HG03457 (cell line): ENCODE data around the gene RINT1.
A peak's percentile ranks its signal among the peaks of the same experiment; 100 is the strongest.

Experiments
- ATAC-seq: cut with Tn5 transposase; IDR thresholded peaks from one replicate; pipeline ENCODE4 v1.9.1; 2021; ENCODE audit warnings: moderate number of reproducible peaks; ENCODE audit not compliant: unreplicated experiment

Gene RINT1

GRCh38 chr7:105530546-105530945 lies 1.5 kb upstream of the RINT1 start:
- ATAC-seq: no peak

- no peak for ATAC-seq
Measured at GRCh38 chr7:105532709-105533460, 884 bp downstream of the RINT1 start.

- no peak for ATAC-seq
Measured at GRCh38 chr7:105538339-105538738, 6.3 kb downstream of the RINT1 start.

DNA sequence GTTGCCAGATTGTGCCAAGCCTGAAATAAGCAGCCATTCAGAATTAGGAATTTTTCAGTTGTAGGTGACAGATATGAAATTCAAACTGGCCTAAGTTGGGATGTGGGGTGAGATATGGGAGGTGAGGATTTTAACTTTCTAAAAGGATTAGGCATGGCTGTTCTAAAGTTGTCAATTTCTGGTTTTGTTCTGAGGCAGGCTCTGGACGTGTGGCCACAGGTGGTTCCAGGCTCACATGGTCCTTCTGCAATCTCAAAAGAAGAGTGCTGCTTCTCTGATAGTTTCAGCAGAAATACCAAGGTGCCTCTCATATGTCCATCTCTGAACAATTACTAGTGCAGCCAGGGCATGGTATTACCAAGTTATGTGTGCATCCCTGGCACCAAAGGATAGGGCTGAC lies 27.9 kb downstream of the RINT1 start:
- ATAC-seq: no peak

- no peak for ATAC-seq
Measured at GRCh38 chr7:105565190-105565589, 33.2 kb downstream of the RINT1 start.

DNA sequence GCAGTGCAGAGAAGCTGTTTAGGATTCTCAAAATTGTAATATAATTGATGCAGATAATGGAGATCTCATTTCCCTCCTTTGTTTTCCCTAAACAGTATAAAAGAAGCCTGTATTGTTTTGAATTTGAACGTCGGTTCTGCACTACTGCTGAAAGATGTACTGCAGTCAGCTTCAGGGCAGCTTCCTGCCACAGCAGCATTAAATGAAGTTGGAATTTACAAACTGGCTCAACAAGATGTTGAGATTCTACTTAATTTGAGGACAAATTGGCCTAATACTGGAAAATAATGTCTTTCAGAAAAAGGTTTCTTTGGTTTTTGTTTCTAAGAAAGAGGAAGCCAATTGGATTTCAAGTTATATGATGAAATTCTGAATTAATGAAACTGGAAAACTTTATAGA lies 35.0 kb downstream of the RINT1 start:
- no peak for ATAC-seq

GRCh38 chr7:105567821-105568220 lies 35.8 kb downstream of the RINT1 start:
- no peak for ATAC-seq

GRCh38 chr7:105571891-105572290 lies 39.9 kb downstream of the RINT1 start:
- no peak for ATAC-seq

DNA sequence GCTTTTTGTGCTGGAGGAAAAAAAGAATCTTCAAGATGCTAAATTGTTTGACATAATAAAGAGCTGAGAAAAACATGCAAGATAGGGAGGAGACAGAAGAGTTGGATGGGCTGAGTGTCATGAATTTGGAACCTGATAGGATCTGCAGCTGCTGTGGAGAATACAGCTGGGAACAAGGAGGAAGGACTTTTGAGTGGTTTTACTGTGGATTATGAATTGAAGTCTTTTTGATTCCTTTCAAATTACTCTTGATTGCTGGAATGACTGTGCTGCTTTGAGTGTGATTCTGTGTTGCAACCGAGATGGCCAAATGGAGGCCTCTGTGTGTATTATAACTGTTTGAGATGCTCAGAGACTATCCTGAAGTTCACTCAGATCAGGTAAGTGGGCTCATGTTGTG lies 45.2 kb downstream of the RINT1 start:
- no peak for ATAC-seq

DNA sequence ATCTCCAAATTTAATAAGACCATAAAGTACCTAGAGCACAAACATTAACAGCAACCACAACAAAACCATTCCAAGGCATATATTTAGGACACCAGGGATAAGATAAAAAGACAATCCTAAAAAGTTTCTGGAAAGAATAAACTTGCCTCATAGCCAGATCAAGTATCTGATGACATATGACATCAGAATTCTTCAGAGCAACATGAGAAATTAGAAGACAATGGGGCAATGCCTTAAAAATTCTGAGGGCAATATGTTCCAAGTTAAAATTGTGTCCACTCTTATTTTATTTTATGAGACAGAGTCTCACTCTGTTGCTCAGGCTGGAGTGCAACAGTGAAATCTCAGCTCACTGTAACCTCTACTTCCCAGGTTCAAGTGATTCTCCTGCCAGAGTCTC lies 46.5 kb downstream of the RINT1 start:
- no peak for ATAC-seq

GRCh38 chr7:105580022-105580740 lies 48.2 kb downstream of the RINT1 start:
- ATAC-seq: no peak

DNA sequence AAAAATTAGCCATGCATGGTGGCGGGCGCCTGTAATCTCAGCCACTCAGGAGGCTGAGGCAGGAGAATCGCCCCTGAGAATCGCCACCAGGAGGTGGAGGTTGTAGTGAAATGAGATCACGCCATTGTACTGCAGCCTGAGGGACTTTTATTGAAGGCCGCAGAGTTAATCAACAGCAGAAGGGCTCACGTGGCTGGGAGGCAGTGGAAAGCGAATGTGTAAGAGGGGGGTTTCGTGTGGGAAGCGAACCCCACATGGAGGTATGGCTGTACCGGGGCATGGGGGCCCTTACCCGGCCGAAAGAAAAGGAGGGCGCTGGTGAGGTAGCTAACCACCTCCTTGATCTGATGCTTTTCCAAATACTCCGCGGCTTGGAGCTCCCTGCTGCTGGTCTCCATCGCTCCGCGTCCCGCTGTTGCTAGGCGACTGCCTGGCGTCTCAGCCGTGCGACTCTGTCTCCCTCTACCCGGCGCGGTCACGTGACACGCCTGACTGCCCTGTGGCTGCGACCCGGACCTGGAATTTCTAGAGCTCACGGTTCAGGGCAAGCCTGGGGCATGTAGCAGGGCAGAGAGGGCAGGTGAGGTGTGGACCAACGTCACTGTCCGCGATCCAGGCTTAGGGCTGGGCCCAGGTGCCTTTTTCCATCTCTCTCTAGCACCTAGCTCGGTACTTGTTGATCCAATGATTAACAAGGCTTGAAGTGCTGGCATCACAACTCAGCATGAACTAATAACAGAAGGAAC lies 49.2 kb downstream of the RINT1 start, which contains the start of gene EFCAB10:
Gene EFCAB10, minus strand, starts transcription at position 428 of the 746 bp plus-strand sequence. Its CDS starts 30 bp downstream, at position 398.
- ATAC-seq: peak; percentile 77

DNA sequence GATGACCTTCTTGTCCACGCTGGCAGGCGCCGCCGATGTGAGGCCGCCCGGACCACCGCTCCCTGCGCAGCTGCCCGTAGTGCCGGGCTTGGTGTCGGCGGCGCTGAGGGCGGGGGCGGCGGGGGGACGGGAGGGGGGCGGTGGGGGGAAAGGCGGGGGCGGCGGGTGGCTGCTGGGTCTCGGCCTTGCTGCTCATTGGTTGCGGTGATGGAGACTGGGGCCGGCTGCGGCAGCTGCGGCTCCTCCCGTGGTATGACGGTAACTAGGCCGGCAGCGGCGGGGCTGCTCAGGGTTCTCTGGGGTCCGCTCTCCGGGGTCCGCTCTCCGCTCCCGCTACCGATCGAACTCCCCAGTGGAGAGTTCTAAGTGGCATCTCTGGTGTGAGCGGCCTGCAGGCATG lies 51.1 kb downstream of the RINT1 start:
- no peak for ATAC-seq

- no peak for ATAC-seq
Measured at GRCh38 chr7:105584165-105584564, 52.2 kb downstream of the RINT1 start.

- ATAC-seq: no peak
Measured at GRCh38 chr7:105585850-105586500, 54.0 kb downstream of the RINT1 start.

- ATAC-seq: no peak
Measured at GRCh38 chr7:105587909-105588635, 56.1 kb downstream of the RINT1 start.

DNA sequence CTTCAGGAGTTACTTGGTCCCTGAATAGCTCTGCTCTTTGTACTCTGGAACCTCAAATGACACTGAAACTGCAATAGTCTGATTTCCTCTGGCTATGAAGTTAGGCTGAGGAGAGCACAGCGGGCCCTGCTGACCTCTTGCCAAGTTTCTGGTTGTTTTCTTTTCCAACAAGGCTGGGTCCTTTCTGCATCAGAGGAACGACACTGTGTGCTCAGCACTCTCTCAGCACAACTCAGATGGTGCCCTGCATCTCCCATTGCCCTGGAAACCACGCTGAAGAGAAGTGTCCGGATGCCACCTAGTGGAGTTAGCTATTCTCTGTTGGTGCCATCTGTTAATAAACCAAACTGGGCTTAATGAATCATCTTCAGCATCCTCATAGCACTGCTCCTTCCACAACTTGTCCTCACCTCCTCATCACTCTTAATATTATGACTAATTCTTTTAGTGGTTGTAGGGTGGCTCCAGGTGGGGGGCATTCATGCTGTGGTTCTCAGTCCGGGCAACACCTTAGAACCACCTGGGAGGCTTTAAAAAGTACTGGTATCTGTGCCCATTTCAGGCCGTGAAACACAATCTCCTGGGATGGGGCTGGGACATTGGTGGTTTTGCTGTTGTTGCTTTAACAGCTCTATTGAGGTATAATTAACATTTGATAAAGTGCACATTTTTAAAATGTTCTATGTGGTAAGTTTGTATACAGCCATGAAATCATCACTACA lies 57.5 kb downstream of the RINT1 start:
- ATAC-seq: peak; percentile 82

DNA sequence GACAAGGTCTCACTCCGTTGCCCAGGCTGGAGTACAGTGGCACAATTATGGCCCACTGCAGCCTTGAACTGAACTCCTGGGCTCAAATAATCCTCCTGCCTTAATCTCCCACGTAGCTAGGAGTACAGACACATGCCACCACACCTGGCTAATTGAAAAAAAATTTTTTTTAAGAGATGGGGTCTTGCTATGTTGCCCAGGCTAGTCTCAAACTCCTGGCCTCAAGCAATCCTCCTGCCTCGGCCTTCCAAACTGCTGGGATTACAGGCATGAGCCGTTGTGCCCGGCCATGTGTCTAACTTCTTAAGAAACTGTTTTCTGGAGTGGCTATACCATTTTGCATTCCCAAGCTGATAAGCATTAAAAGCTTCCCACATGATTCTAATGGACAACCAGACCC lies 58.8 kb downstream of the RINT1 start:
- no peak for ATAC-seq

DNA sequence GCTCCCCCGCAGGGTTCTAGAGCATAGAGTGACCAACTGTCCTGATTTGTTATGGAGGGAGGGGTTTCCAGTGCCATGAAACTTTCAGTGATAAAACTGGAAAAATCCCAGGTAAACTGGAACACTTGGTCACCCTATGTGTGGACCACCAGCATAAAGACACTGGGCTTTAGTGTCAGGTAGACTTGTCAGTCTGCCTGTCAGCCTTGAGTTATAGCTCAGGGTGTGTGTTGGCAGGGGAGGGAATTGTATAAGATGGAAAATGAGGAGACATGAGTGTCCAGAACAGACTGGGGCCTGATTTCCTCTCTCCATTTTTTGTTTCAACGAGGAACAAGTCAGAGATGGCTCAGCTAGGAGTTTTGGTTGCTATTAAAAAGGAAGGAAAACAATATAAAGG lies 59.5 kb downstream of the RINT1 start:
- ATAC-seq: no peak

- no peak for ATAC-seq
Measured at GRCh38 chr7:105594034-105594433, 62.0 kb downstream of the RINT1 start.
